ENCODE data around the gene PSME3.
A peak's percentile ranks its signal among the peaks of the same experiment; 100 is the strongest.

Gene PSME3

GRCh38 chr17:42832934-42833766 is at the start of gene PSME3 (continued):
- TF ChIP-seq, protein P1, sequence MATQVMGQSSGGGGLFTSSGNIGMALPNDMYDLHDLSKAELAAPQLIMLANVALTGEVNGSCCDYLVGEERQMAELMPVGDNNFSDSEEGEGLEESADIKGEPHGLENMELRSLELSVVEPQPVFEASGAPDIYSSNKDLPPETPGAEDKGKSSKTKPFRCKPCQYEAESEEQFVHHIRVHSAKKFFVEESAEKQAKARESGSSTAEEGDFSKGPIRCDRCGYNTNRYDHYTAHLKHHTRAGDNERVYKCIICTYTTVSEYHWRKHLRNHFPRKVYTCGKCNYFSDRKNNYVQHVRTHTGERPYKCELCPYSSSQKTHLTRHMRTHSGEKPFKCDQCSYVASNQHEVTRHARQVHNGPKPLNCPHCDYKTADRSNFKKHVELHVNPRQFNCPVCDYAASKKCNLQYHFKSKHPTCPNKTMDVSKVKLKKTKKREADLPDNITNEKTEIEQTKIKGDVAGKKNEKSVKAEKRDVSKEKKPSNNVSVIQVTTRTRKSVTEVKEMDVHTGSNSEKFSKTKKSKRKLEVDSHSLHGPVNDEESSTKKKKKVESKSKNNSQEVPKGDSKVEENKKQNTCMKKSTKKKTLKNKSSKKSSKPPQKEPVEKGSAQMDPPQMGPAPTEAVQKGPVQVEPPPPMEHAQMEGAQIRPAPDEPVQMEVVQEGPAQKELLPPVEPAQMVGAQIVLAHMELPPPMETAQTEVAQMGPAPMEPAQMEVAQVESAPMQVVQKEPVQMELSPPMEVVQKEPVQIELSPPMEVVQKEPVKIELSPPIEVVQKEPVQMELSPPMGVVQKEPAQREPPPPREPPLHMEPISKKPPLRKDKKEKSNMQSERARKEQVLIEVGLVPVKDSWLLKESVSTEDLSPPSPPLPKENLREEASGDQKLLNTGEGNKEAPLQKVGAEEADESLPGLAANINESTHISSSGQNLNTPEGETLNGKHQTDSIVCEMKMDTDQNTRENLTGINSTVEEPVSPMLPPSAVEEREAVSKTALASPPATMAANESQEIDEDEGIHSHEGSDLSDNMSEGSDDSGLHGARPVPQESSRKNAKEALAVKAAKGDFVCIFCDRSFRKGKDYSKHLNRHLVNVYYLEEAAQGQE (tag by site-specific recombination; IDR thresholded peaks at IDR 0.05), result no peak; the same call in 1 of the 2 replicates
- TF ChIP-seq FEZF1 (tag by site-specific recombination; IDR thresholded peaks at IDR 0.05), result no peak
- TF ChIP-seq ZNF223 (tag by site-specific recombination; IDR thresholded peaks at IDR 0.05), result no peak
- TF ChIP-seq ZNF274 (IDR thresholded peaks at IDR 0.05; ENCODE audit: low read length), result no peak
- no peak for TF ChIP-seq ZNF274 (tag by site-specific recombination; IDR thresholded peaks at IDR 0.05; ENCODE audit: borderline replicate concordance)
- TF ChIP-seq ZNF513 (tag by site-specific recombination; IDR thresholded peaks at IDR 0.05), result no peak
- TF ChIP-seq ZBTB48 (tag by site-specific recombination; IDR thresholded peaks at IDR 0.05), result peak; percentile 97
- TF ChIP-seq ZNF621 (tag by site-specific recombination; IDR thresholded peaks at IDR 0.05), result no peak
- no peak for TF ChIP-seq ZNF214 (tag by site-specific recombination; IDR thresholded peaks at IDR 0.05; ENCODE audit: borderline replicate concordance)
- no peak for TF ChIP-seq ZNF776 (tag by site-specific recombination; IDR thresholded peaks at IDR 0.05; ENCODE audit: borderline replicate concordance)
- TF ChIP-seq ZNF701 (tag by site-specific recombination; IDR thresholded peaks at IDR 0.05), result no peak
- TF ChIP-seq, protein P2, sequence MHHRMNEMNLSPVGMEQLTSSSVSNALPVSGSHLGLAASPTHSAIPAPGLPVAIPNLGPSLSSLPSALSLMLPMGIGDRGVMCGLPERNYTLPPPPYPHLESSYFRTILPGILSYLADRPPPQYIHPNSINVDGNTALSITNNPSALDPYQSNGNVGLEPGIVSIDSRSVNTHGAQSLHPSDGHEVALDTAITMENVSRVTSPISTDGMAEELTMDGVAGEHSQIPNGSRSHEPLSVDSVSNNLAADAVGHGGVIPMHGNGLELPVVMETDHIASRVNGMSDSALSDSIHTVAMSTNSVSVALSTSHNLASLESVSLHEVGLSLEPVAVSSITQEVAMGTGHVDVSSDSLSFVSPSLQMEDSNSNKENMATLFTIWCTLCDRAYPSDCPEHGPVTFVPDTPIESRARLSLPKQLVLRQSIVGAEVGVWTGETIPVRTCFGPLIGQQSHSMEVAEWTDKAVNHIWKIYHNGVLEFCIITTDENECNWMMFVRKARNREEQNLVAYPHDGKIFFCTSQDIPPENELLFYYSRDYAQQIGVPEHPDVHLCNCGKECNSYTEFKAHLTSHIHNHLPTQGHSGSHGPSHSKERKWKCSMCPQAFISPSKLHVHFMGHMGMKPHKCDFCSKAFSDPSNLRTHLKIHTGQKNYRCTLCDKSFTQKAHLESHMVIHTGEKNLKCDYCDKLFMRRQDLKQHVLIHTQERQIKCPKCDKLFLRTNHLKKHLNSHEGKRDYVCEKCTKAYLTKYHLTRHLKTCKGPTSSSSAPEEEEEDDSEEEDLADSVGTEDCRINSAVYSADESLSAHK (tag by site-specific recombination; IDR thresholded peaks at IDR 0.05), result no peak
- TF ChIP-seq ZNF302 (tag by site-specific recombination; IDR thresholded peaks at IDR 0.05; ENCODE audit: low read depth), result no peak
- TF ChIP-seq GLI2 (tag by site-specific recombination; IDR thresholded peaks at IDR 0.05; ENCODE audit: borderline replicate concordance, low read depth), result no peak
- 0 out of 2 replicates have a peak, but pooled peaks have one; percentile 23 for TF ChIP-seq GFI1B (tag by site-specific recombination; IDR thresholded peaks at IDR 0.05)
- TF ChIP-seq ZNF175 (tag by site-specific recombination; IDR thresholded peaks at IDR 0.05), result no peak
- TF ChIP-seq ZNF76 (tag by site-specific recombination; IDR thresholded peaks at IDR 0.05; ENCODE audit: borderline replicate concordance, low read depth), result peak; percentile 83
- 0 out of 2 replicates have a peak, but pooled peaks have one; percentile 67 for TF ChIP-seq ZFP37 (tag by site-specific recombination; IDR thresholded peaks at IDR 0.05)
- TF ChIP-seq, protein P3, sequence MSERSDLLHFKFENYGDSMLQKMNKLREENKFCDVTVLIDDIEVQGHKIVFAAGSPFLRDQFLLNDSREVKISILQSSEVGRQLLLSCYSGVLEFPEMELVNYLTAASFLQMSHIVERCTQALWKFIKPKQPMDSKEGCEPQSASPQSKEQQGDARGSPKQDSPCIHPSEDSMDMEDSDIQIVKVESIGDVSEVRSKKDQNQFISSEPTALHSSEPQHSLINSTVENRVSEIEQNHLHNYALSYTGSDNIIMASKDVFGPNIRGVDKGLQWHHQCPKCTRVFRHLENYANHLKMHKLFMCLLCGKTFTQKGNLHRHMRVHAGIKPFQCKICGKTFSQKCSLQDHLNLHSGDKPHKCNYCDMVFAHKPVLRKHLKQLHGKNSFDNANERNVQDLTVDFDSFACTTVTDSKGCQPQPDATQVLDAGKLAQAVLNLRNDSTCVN (tag by site-specific recombination; optimal IDR thresholded peaks at IDR 0.05), result peak; percentile 96
- TF ChIP-seq ZNF837 (tag by site-specific recombination; IDR thresholded peaks at IDR 0.05), result no peak
- no peak for TF ChIP-seq ZFP41 (tag by site-specific recombination; IDR thresholded peaks at IDR 0.05; ENCODE audit: borderline replicate concordance)
- no peak; the same call in 1 of the 2 replicates for TF ChIP-seq KLF7 (tag by site-specific recombination; IDR thresholded peaks at IDR 0.05; ENCODE audit: borderline replicate concordance)
- peak; percentile 99 for TF ChIP-seq ZBTB17 (tag by site-specific recombination; IDR thresholded peaks at IDR 0.05)
- TF ChIP-seq ZNF843 (tag by site-specific recombination; IDR thresholded peaks at IDR 0.05), result peak; percentile 70
- 0 out of 2 replicates have a peak, but pooled peaks have one; percentile 25 for TF ChIP-seq ZFP69B (tag by site-specific recombination; IDR thresholded peaks at IDR 0.05)
- TF ChIP-seq ZNF169 (tag by site-specific recombination; IDR thresholded peaks at IDR 0.05), result no peak
- no peak for TF ChIP-seq ZNF404 (tag by site-specific recombination; IDR thresholded peaks at IDR 0.05)
- TF ChIP-seq ZNF10 (tag by site-specific recombination; IDR thresholded peaks at IDR 0.05), result peak; percentile 75
- TF ChIP-seq ZNF423 (tag by site-specific recombination; IDR thresholded peaks at IDR 0.05), result peak; percentile 49; the same call in 1 of the 2 replicates
- TF ChIP-seq, protein P4, sequence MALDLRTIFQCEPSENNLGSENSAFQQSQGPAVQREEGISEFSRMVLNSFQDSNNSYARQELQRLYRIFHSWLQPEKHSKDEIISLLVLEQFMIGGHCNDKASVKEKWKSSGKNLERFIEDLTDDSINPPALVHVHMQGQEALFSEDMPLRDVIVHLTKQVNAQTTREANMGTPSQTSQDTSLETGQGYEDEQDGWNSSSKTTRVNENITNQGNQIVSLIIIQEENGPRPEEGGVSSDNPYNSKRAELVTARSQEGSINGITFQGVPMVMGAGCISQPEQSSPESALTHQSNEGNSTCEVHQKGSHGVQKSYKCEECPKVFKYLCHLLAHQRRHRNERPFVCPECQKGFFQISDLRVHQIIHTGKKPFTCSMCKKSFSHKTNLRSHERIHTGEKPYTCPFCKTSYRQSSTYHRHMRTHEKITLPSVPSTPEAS (tag by site-specific recombination; IDR thresholded peaks at IDR 0.05), result peak; percentile 89
- TF ChIP-seq ZNF133 (tag by site-specific recombination; IDR thresholded peaks at IDR 0.05), result no peak
